PC-3 (cell line): ENCODE results near the gene POM121.
"Not testable (repeated sequence)": the region's sequence is repeated elsewhere in the genome, so short reads cannot be mapped to it uniquely, and the experiment has no call there.

ENCODE experiments used
- CTCF ChIP-seq: fragments of 300-600 bp; sonication (generic); conservative IDR thresholded peaks from 2 replicates; pipeline ENCODE4 v1.5.1; 2017; ENCODE audit warnings: antibody characterized with exemption, low read depth, mild to moderate bottlenecking, low read length
- EZH2 ChIP-seq: fragments of 300-600 bp; sonication (generic); IDR thresholded peaks from one replicate; pipeline ENCODE4 v1.6.1; 2017; ENCODE audit warnings: antibody characterized with exemption, mild to moderate bottlenecking, low read length; ENCODE audit not compliant: unreplicated experiment
- EZH2phosphoT487 ChIP-seq: fragments of 300-600 bp; sonication (generic); IDR thresholded peaks from 2 replicates; pipeline ENCODE4 v1.6.1; 2018; ENCODE audit warnings: mild to moderate bottlenecking, antibody characterized with exemption, low read length, borderline replicate concordance

DNA sequence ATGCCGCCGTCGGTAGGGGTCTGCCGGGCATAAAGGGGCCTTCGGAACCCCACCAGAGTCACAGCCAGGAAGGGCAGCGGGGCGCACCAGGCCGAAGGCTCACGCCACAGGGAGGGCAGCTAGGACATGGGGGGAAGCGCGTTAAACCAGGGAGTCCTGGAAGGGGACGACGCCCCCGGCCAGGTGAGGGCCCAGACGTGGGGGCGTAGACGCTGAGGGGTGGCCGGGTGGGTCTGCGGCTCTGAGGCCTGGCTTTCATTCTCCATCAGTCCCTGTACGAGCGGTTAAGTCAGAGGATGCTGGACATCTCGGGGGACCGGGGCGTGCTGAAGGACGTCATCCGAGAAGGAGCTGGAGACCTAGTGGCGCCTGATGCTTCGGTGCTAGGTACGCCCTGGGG lies 44.8 kb downstream of the POM121 start:
- not testable (repeated sequence) for TF ChIP-seq CTCF, EZH2phosphoT487, EZH2
